ENCODE data around the gene CD38.
A peak's percentile ranks its signal among the peaks of the same experiment; 100 is the strongest.

The CD38 gene

DNA sequence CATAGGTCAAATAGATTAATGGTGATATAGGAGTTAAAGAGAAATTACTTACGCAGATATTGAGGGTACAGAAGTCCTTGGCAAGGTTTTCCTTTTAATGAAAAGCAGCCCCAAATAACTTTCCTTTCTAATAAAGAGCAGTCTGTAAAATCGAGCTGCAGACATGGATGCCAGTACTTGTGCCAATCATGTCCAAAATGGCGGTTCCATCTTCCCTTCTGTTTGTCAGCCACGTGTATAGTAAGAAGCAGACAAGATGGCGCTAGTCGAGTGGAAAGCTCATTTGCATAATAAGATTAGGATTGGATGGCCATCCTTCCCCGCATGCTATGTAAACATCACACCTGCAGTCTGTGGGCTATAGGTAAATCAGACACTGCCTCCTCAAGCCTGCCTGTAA, 92.0 kb downstream of the CD38 start:
- no peak for DNase-seq

GRCh38 chr4:15870921-15871664, 93.0 kb downstream of the CD38 start:
- no peak for DNase-seq

DNA sequence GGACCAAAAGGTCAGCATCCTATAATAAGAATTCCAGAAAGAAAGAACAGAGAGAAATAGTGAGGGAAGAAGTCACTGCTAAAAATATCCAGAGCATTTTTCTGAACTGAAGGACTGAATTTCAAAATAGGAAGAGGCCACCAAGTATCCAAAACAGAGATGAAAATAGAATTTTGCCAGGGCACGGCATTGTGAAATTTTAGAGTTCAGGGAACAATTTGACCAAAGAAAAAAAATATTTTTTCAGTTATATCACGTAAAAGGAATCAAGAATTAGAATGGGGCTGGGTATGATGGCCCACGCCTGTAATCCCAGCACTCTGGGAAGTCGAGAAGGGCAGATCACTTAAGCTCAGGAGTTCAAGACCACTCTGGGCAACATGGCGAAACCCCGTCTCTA, 95.0 kb downstream of the CD38 start:
- no peak for DNase-seq

GRCh38 chr4:15874671-15875070, 96.5 kb downstream of the CD38 start:
- no peak for DNase-seq

DNA sequence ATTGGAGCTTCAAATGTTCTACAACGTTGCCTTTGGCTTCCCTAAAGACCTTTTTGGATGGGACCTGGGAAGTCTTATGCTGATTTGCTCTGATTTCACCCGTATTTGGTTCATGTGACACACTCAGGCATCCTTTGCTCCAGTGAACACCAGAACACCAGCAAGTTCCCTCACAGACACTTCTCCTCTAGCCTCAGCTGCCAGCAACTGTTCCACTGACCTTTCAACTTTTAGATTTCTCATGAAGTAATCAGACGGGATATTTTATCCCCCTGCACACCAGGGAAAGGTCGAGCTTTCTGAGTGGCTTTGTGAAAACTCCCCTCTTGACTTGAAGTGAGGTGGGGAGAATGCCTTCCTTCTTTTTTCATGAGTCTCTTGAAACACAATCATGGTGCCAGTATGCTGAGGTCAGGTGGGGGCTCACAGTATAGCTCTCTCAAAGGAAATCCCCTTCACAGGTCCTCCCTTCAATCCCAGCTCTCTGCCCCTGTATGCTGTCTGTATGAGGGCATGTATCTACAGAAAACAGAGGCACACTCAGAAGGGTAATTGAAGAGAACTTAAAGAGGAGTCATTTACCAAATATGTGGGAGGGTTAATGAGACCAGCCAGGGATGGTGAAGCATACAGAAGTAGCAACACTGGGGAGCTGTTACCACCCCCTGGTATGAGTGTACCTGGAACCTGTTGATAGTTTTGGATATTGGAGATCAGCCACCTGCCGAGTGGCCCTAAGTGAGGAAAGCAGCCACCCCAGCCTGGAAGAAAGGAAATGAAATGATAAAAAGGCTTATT, 97.7 kb downstream of the CD38 start:
- no peak for DNase-seq

- DNase-seq = no peak
Observed at GRCh38 chr4:15878011-15878410, 99.9 kb downstream of the CD38 start.

DNA sequence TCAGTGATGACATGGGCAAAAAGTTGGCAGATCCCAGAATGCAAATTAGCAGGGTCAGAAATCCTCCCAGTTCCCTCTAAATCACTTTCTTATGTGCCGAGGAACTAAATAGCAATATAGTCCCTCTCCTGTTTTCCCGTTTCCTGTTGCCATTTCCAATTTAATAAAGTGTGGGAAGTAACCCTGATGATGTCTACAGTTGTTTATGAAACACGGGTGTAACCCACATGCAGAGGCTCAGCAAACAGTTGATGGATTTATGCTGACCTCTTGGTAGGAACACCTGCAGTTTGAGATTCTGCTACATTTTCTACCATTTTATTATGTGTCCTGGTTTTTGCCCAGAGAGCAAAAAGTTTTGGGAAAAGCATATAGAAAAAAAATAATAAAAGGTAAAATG, 103.7 kb downstream of the CD38 start:
- DNase-seq = no peak

GRCh38 chr4:15882675-15883086, 104.6 kb downstream of the CD38 start:
- DNase-seq = peak; percentile 1

- no peak for DNase-seq
Observed at GRCh38 chr4:15883610-15884243, 105.6 kb downstream of the CD38 start.

GRCh38 chr4:15884666-15885065, 106.5 kb downstream of the CD38 start:
- no peak for DNase-seq

DNA sequence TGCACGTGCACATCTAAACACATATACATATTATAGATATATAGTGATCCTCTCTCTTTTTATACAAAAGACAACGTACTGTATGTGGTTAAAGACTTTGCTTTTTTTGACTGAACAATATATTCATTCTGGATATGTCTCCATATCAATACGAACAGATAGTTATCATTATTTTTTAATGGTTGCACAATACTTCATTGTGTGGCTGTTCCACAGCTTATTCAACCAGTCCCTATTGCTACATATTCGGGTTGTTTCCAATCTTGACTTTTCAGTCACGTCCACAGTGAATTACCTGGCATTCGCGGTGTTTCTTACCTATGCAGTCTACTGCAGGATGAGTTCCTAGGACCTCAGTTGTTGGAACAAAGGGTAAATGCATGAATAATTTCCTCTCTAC, 107.3 kb downstream of the CD38 start:
- no peak for DNase-seq

DNA sequence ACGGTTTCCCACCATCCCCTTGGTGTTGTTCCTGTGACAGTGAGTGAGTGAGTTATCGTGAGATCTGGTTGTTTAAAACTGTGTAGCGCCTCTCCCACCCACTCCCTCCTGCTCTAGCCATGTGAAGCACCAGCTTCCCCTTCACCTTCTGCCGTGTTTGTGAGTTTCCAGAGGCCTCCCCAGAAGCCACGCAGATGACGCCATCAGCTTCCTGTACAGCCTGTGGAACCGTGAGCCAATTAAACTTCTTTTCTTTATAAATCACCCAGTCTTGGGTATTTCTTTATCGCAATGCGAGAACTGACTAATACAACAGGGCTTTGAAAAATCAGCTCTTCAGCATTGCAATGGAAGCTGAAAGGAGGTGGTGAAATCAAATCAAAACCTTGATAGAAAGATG, 110.4 kb downstream of the CD38 start:
- DNase-seq = no peak

DNA sequence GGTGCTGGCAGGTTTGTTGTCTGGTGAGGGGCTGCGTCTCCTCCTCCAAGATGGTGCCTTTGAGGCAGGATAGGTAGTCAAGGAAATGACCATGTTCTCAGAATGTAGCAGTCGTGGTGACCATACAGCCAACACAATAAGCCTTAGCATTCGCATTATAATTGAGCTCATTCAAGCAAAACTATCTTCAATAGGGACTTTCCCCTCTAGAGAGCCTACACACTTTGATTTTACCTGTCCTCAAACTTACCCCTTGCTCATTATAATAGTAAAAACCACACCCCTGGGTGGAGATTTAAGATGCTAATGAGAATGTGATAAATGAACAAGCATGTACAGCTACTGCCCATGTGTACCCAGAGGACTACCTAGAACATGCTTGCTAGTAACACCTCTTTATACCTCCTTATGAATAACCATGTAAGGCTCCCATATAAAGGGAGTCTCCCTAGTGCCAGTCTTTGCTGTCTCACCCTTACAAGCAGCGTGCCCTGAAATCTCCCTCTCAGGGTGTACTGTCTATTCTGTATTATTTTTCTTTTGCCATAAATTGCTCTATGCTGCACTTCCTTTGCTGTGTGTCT, 112.2 kb downstream of the CD38 start:
- DNase-seq = no peak

DNA sequence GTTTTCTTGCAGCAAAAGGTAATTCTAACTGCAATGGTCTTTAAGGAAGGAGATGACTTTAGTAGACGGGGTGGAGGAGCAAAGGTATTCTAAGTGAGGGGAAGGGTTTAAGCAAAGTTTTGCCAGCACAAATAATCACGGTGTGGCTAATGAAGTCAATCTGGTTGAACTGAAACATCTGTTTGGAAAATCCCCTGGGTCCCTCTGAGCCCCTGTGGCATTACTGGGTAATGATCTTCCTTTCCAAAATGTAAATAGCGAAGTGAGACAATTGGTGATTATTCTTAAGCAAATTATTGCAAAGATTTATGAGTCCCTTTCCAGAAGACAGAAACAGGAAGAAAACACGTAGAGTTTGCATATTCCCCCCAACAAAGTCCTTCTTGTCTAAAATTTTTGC, 113.2 kb downstream of the CD38 start:
- no peak for DNase-seq

GRCh38 chr4:15893962-15894361, 115.8 kb downstream of the CD38 start:
- DNase-seq = no peak

DNA sequence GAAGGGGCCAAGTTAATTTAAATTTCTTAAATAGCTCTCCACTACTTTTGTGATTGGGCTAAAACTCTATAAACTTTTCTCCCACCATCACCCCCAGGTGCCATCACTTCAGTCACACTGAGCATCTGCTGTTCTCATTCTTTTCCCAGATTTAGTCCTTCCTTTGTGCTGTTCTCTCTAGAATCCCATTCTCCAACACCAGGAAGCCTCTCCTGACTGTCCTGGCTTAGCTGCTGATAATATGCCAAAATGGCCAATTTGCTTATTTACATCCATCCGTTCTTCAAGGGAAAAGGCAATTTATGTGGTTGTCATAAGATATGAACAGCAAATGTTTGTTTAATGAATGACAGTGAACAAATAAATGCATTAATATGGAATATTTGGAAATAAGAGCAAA, 116.3 kb downstream of the CD38 start:
- no peak for DNase-seq

- DNase-seq = no peak
Observed at GRCh38 chr4:15894921-15895916, 117.1 kb downstream of the CD38 start.

DNA sequence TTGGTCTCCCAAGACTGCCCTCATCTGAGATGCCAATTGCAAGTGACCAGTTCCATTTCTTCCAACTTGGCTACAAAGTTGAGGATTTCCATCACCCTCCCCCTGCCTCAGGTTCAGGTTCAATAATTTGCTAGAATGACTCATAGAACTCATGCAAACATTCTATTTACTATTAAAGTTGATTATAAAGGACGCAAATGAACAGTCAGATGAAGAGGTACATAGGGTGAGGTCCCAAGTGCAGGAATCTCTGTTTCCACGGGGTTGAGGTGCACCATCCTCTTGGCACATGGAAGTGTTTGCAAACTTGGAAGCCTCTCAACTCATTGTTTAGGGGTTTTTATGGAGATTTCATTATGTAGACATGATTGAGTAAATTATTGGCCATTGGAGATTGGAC, 119.4 kb downstream of the CD38 start:
- DNase-seq = no peak

DNA sequence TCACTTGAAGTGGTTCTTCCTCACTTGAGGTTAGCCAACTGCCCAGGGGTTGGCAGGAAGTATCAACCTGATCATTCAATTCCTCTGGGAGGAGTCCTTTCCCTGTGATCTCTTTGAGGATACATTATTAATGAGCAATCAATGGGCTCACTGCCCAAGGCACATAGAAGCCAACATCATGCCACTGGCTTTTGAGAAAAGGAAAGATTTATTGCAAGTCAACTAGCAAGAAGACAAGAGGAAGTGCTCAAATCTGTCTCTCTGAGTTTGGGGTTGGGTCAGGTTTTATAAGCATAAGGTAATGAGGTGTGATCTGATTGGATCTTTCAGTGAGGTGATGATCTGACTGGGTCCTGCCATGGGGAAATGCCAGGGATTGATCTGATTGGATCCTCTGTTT, 120.8 kb downstream of the CD38 start:
- no peak for DNase-seq

DNA sequence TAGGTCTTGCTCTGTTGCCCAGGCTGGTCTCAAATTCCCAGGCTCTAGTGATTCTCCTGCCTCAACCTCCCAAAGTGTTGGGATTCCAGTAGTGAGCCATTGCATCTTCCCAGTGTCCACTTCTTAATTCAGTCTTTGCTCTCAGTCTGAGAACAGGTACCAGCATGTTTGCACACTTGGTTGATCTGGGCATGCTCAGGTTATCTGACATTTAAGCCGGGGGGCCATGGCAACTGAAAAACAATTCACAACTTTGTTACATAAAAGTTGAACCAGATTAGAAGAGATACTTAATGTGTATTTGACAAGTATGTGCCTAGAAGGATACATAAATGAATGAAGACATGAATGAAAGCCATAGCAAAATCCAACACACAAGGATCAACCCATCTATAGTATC, 121.4 kb downstream of the CD38 start:
- no peak for DNase-seq

DNA sequence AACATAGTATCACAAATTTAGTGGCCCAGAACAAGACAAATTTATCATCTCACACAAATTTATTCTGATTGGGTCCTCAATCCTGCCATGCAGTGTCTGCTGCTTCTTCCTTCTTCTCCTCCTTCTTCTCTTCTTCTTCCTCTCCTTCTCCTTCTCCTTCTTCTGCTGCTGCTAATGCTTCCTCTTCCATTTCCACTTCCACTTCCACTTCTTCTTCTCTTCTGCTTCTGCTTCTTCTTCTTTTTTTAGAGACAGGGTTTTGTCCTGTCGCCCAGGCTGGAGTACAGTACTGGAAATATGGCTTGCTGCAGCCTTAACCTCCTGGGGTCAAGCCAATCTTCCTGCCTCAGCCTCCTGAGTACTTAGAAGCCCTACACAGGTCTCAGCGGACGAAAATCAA, 122.9 kb downstream of the CD38 start:
- DNase-seq = no peak

DNA sequence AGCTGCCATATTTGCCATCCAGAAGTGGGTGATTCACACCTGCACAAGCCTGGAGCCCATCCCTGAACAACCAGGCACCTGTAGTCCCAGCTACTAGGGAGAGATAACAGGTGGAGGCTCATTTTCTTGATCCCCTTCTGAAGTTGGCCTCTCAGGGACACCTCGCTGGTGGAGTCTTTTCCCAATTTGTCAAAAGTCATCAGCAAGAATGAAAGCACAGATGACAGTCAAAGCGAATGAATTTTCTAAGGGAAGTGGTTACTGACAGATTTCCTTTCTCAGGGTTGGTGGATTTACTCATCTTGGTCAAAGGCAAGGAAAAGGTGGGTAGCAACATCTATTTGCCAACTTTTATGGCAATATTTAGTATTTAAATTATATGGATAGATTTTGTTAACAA, 123.9 kb downstream of the CD38 start:
- no peak for DNase-seq
